Body of pancreas (tissue), 4 donors: ENCODE measurements around the gene KPNA2.

ENCODE experiments used
- CTCF ChIP-seq, 7 experiments: fragments of 450-650 bp in 4 of 7; fragments of 200-600 bp in 3 of 7; sonication (generic) in 3 of 7; IDR thresholded peaks; one replicate each; pipeline ENCODE4 v1.5.1; 2016 to 2019; ENCODE audit warnings: antibody characterized with exemption in 7 of 7
- POLR2A ChIP-seq, 3 donors: fragments of 450-650 bp; IDR thresholded peaks; one replicate each; pipeline ENCODE4 v1.6.1; 2016; ENCODE audit warnings: antibody characterized with exemption in 3 of 3, mild to moderate bottlenecking in 2 of 3

GRCh38 chr17:68053231-68054013, 17.9 kb downstream of the KPNA2 start:
- TF ChIP-seq CTCF (IDR thresholded peaks at IDR 0.05) (no peak), POLR2A (IDR thresholded peaks at IDR 0.05) (no peak)
